ENCODE data around the gene ZNF398.

Gene ZNF398

DNA sequence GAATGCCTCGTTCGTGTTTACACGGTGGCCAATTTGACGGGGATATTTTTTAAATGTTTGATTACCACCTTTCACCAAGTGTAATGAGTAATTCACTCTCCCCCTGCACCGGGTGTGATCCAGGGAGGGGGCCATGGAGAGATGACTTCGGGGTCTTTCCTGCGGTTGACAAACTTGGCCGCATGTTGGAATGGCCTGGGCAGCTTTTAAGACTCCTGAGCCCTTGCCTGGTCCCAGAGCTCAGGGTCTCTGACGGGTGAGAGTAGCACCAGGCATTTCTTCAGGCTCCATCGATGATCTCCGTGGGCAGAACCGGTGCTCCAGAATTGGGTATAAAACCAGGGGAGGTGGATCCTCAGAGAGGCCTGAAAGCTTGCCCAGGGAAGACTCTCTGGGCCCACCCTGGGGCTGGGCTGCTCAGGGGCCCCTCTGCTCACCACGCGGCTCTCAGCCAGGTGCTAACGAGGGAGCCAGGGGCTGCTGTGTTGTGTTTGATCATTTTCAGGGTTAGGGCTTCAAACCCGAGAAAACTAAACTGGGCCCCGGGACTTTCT is 49.0 kb downstream of the ZNF398 start:
- no peak for DNase-seq (ENCODE audit: low spot score)

DNA sequence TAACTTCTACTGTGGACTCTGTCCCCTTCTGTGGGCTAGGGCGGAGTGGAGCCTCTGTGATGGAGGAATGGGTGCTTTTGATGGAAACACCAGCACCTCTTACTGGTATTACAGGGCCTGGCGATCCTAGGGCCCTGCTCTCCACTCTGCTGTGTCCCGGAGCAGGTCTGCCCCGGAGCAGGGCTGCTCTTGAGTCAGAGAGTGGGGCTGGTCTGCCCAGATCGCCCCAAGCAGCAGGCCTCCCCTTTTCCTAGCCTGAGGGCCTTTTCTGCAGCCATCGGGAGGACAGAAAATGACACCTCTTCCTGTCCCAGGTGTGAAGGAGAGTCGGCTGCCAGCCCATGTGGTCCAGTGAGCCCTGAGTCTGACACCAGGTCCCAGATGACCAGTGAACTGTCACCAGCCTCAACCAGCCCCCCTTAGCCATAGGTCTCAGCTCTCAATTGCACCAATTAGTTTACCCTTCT is 49.5 kb downstream of the ZNF398 start:
- no peak for DNase-seq (ENCODE audit: low spot score)

GRCh38 chr7:149197675-149198074 is 50.4 kb downstream of the ZNF398 start:
- DNase-seq (ENCODE audit: low spot score): no peak

- DNase-seq (ENCODE audit: low spot score): no peak
Measured at GRCh38 chr7:149198161-149198816, 51.0 kb downstream of the ZNF398 start.

GRCh38 chr7:149199234-149199995 is 52.2 kb downstream of the ZNF398 start:
- no peak for DNase-seq (ENCODE audit: low spot score)

- DNase-seq (ENCODE audit: low spot score): no peak
Measured at GRCh38 chr7:149202831-149203231, 55.6 kb downstream of the ZNF398 start.

DNA sequence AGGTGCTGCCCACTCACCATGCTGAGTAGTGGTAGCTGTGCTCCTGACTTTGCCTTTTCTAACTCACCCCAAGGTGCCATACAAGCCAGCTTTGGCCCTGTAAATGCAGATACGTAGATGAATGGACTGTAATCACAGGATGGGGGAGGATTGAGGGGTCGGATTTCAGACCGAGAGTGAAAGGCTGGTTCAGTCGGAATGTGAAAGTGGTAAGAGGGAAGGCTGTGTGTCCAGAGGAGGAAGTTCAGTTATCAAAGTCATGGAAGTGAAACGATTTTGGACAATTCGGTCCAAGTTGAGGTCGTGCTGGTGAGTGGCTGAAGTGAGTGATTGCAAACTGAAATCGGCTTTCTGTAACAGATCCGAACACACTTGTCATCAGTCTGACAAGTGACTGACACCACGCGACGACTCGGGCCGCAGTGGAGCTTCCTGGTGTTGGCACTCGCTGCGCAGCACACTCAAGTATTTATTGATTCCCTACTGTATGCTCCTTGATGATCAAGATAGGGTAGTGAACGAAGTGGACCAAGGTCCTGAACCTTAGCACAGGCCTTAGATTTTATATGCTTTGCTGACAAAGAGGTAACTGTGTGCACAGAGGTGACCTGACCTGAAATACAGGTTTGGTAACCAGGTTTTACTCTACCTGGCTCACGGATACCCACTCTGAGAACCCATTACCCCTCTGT is 58.6 kb downstream of the ZNF398 start:
- no peak for DNase-seq (ENCODE audit: low spot score)

GRCh38 chr7:149207324-149208035 is 60.2 kb downstream of the ZNF398 start:
- DNase-seq (ENCODE audit: low spot score): no peak

DNA sequence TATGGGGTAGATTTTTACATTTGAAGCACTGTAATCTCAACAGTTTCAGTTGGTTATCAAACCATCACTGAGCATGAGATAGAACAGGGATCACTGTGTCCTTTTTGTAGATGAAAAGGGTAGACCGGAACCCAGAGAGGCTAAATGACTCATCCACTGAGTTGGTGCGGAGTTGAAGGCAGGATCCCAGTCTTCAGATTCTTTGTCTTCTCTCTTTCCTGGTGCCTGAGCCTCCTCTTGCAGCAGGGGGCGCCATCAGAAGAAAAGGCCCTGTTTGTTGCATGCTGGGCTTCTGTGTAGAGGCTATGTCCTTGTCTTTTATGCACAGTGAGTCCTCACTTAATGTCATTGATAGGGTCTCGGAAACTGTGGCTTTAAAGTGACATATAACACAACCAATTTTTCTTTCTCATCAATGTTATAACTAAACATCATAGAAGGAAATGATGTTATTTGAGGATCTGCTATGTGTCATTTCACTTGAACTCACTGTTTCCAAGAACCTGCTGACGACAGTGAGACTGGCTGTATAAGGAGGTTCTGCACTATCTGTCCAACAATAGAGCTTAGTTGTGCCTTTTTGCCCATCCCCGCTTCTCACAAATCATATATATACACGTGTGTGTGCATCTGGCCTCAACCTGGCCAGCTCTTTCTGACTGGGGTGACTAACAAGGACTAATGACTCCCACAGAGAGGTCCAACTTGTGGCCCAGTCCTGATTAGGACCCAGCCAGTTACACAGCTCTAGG is 62.4 kb downstream of the ZNF398 start:
- DNase-seq (ENCODE audit: low spot score): no peak

- no peak for DNase-seq (ENCODE audit: low spot score)
Measured at GRCh38 chr7:149210551-149210950, 63.3 kb downstream of the ZNF398 start.

DNA sequence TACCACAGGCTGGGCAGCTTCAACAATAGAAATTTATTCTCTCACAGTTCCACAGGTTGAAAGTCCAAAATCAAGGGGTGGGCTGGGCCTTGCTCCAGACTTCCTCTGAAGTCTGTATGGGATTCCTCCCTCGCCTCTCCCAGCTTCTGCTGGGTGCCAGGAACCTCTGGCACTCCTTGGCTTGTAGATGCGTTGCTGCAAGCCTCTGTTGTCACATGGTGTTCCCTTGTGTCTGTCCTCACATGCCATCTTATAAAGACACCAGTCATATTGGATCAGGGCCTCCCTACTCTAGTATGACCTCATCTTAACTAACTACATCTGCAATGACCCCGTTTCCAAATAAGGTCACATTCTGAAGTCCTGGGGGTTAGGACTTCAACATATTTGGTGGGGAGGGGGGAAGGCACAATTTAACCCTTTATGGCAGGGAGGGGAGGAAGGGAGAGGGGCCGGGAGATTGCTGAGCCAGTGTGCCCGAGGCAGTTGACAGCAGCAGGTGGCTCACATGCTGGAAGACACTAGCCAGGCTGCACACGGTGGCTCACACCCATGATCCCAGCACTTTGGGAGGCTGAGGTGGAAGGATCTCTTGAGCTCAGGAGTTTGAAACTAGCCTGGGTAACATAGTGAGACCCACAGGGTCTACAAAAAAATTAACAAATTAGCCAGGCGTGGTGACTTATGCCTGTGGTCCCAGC is 66.9 kb downstream of the ZNF398 start:
- DNase-seq (ENCODE audit: low spot score): no peak

GRCh38 chr7:149216402-149216801 is 69.1 kb downstream of the ZNF398 start:
- no peak for DNase-seq (ENCODE audit: low spot score)

DNA sequence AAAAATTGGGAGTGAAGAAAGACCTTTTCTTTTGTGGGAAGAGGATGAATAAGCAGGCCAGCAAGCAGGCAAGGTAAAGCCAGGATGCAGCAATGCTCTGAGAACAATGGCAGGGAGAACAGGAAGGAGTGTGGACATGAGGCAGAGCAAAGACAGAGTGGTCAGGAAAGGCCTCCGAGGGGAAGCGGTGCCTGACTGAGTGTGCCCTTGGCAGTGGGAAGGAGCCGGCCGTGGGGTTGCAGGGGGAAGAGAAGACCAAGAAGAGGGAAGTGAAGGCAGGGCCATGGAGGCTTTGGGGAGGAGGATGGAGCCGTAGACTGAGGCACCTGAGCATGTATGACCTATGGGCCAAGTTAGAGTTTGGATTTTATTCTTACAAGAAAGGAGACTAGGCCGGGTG is 70.3 kb downstream of the ZNF398 start:
- no peak for DNase-seq (ENCODE audit: low spot score)

DNA sequence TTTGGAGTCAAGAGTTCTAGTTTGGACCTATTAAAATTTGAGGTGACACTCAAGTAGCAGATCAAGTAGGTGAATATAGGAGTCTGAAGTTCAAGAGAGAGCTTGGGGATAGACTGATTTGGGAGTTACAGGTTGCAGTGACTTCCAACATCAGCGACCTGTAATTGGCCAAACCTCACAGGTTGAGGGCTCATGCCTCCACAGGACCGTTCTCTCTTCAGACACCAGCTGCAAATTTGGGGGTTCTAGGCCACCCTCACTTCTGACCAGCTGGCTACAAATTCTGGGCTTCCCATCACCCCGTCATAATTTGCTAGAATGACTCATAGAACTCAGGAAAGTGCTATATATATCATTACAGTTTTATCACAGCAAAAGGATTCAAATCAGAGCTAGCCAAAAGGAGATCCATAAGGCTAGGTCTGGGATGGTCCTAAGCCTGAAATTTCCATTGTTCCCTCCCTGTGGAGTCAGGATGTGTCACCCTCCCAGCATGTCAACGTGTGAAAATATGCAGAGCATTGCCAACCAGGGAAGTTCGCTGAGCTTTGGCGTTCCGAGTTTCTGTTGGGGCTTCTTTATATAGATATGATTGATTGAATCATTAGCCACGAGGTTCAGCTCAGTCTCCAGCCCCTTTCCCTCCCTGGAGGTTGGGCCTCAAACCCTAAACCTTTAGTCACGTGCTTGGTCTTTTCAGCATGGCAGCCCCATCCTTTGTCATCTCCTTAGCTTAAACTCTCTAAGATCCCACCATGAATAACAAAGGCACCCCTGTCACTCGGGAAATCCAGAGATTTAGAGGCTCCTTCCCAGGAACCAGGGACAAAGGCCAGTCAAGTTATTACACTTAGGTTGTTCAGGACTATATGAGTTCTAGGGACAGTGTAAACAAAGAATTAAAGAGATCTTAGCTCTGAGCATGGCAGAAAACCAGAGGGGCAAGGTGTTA is 71.5 kb downstream of the ZNF398 start:
- DNase-seq (ENCODE audit: low spot score): no peak

DNA sequence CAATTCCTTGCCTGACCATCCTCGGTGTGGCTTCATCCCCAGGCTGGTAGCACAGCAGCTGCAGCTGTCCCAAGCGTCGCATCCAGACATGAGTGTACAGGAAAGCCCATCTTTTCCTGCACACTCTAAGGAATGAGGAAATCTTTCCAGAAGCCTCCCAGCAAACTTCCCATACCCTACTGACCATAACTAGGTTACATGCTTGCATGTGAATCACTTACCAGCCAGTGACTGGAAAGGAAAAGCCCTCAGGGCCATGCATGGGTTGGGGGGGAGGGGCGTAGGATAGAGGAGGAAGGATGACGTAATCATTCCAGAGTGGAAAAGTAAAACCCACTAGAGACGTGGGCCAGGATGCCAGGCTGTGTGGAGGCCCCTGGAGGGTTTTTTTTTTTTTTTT is 73.3 kb downstream of the ZNF398 start:
- DNase-seq (ENCODE audit: low spot score): no peak

DNA sequence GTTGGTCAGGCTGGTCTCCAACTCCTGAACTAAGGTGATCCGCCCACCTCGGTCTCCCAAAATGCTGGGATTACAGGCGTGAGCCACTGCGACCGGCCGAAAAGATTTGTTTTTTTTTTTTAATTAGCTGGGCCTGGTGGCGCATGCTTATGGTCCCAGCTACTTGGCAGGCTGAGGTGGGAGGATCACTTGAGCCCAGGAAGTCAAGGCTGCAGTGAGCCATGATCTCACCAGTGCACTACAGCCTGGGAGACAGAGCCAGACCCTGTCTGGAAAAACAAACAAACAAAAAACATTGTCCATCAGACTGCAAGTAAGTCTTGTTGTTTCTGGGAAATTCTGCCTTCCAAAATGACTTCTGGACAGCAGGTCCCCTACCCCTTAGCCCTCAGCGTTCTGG is 75.9 kb downstream of the ZNF398 start:
- no peak for DNase-seq (ENCODE audit: low spot score)

DNA sequence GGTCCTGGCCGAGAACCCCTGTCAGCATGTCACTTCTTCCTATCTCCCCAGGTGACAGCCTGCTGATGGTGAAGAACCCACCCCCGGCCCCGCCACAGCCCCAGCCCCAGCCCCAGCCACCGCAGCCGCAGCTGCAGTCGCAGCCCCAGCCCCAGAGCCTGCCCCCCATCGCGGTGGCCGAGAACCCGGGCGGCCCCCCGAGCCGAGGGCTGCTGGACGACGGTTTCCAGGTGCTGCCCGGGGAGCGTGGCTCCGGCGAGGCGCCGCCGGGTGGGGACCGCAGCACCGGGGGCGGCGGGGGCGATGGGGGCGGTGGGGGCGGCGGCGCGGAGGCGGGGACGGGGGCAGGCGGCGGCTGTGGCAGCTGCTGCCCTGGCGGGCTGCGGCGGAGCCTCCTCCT is 76.5 kb downstream of the ZNF398 start:
- DNase-seq (ENCODE audit: low spot score): no peak

- DNase-seq (ENCODE audit: low spot score): no peak
Measured at GRCh38 chr7:149224352-149224751, 77.1 kb downstream of the ZNF398 start.

DNA sequence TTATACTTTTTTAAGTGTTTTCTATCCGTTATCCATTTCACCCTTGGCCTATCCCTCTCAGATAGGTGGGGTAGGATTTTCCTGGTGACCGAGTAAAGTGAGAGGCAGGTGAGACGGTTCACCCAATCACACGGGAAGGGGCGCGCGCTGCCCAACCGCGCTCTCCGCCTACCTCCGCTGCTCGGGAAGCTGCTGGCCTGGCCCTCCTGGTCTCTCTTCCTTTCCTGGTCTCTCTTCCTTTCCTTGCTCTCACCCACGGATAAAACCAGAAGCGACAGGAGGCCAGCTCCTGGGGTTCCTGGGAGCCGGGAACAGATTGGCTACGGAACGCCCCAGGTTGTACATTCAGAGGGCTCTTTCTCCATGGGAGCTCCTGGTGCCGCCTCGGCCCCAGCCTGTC is 77.9 kb downstream of the ZNF398 start:
- no peak for DNase-seq (ENCODE audit: low spot score)

Data from SK-N-DZ (cell line).